HepG2 (cell line): ENCODE measurements around the gene CDC42EP4. TPM values are rescaled to one million over a fixed set of nuclear protein-coding genes. Genes with fewer than 3 reads are reported as not detected.
A peak's percentile ranks its signal among the peaks of the same experiment; 100 is the strongest.

Experiments
- CCDC6 ChIP-seq: sonication (generic); formaldehyde crosslinking; IDR thresholded peaks from 2 replicates; pipeline ENCODE4 v1.8.1; 2022; ENCODE audit warnings: mild to moderate bottlenecking, missing genetic modification reagents, moderate library complexity
- CSRNP1 ChIP-seq: sonication (generic); formaldehyde crosslinking; IDR thresholded peaks from 2 replicates; pipeline ENCODE4 v1.8.1; 2023; ENCODE audit warnings: mild to moderate bottlenecking, missing genetic modification reagents
- FOXC1 ChIP-seq: sonication (generic); formaldehyde crosslinking; IDR thresholded peaks from 2 replicates; pipeline ENCODE4 v1.8.0; 2022; ENCODE audit warnings: mild to moderate bottlenecking, missing genetic modification reagents, borderline replicate concordance
- GATAD1 ChIP-seq: IDR thresholded peaks from 2 replicates; pipeline ENCODE4 v1.6.1; 2016; ENCODE audit warnings: missing genetic modification reagents, missing compliant biosample characterization
- GTF3A ChIP-seq: sonication (generic); formaldehyde crosslinking; conservative IDR thresholded peaks from 2 replicates; pipeline ENCODE4 v1.4.0; 2020; ENCODE audit warnings: mild to moderate bottlenecking, missing genetic modification reagents
- HNRNPH1 ChIP-seq: fragments of 200-400 bp; formaldehyde crosslinking; optimal IDR thresholded peaks from 2 replicates; pipeline ENCODE3; 2017; ENCODE audit warnings: mild to moderate bottlenecking, low read depth, low read length
- JUN ChIP-seq: sonication (generic); formaldehyde crosslinking; IDR thresholded peaks from 2 replicates; pipeline ENCODE4 v1.4.0; 2020; ENCODE audit warnings: mild to moderate bottlenecking, missing genetic modification reagents
- PAXIP1 ChIP-seq: sonication (generic); formaldehyde crosslinking; conservative IDR thresholded peaks from 2 replicates; pipeline ENCODE4 v1.4.0; 2020; ENCODE audit warnings: mild to moderate bottlenecking, missing genetic modification reagents, moderate library complexity
- PHF21A ChIP-seq: sonication (generic); formaldehyde crosslinking; IDR thresholded peaks from 2 replicates; pipeline ENCODE4 v1.5.0; 2020; ENCODE audit warnings: mild to moderate bottlenecking, missing genetic modification reagents
- SALL1 ChIP-seq: sonication (generic); formaldehyde crosslinking; IDR thresholded peaks from 2 replicates; pipeline ENCODE4 v1.8.0; 2022; ENCODE audit warnings: mild to moderate bottlenecking, missing genetic modification reagents
- SKIL ChIP-seq: sonication (generic); formaldehyde crosslinking; IDR thresholded peaks from 2 replicates; pipeline ENCODE4 v1.8.0; 2022; ENCODE audit warnings: missing genetic modification reagents, mild to moderate bottlenecking, moderate library complexity, borderline replicate concordance
- SMAD9 ChIP-seq: sonication (generic); formaldehyde crosslinking; IDR thresholded peaks from 2 replicates; pipeline ENCODE4 v1.5.1; 2020; ENCODE audit warnings: mild to moderate bottlenecking, missing genetic modification reagents
- SOX13 ChIP-seq, 3 experiments: fragments of 450-650 bp in 1 of 3; sonication (generic) in 1 of 3; formaldehyde crosslinking in 1 of 3; IDR thresholded peaks in 2 of 3; conservative IDR thresholded peaks in 1 of 3; 2 replicates each; pipeline versions ENCODE4 v1.5.0 to v1.6.1; 2016 to 2020; ENCODE audit warnings: antibody characterized with exemption in 1 of 3, mild to moderate bottlenecking in 1 of 3, missing compliant biosample characterization in 1 of 3, missing genetic modification reagents in 1 of 3, moderate library complexity in 1 of 3
- ZFP36L2 ChIP-seq: sonication (generic); formaldehyde crosslinking; IDR thresholded peaks from 2 replicates; pipeline ENCODE4 v1.4.0; 2020; ENCODE audit warnings: missing genetic modification reagents
- ZMYM4 ChIP-seq: sonication (generic); formaldehyde crosslinking; IDR thresholded peaks from 2 replicates; pipeline ENCODE4 v1.8.1; 2023; ENCODE audit warnings: mild to moderate bottlenecking, missing genetic modification reagents
- ZNF143 ChIP-seq: sonication (generic); formaldehyde crosslinking; IDR thresholded peaks from 2 replicates; pipeline ENCODE4 v1.4.0; 2020; ENCODE audit warnings: missing genetic modification reagents
- ZNF253 ChIP-seq: sonication (generic); formaldehyde crosslinking; IDR thresholded peaks from 2 replicates; pipeline ENCODE4 v1.8.0; 2022; ENCODE audit warnings: mild to moderate bottlenecking, missing genetic modification reagents, borderline replicate concordance
- ZNF296 ChIP-seq: sonication (generic); formaldehyde crosslinking; conservative IDR thresholded peaks from 2 replicates; pipeline ENCODE4 v1.5.0; 2020; ENCODE audit warnings: mild to moderate bottlenecking, missing genetic modification reagents
- ZNF30 ChIP-seq: sonication (generic); formaldehyde crosslinking; IDR thresholded peaks from 2 replicates; pipeline ENCODE4 v1.5.0; 2020; ENCODE audit warnings: mild to moderate bottlenecking, missing genetic modification reagents
- ZNF83 ChIP-seq: sonication (generic); formaldehyde crosslinking; IDR thresholded peaks from 2 replicates; pipeline ENCODE4 v1.4.0; 2020; ENCODE audit warnings: missing genetic modification reagents, mild to moderate bottlenecking, borderline replicate concordance
- polyA plus RNA-seq, 8 experiments: library from polyadenylated mRNA; depleted of rRNA in 3 of 8; stranded (reverse) in 7 of 8; unstranded in 1 of 8; fragments of >200 nt; fragmentation: Illumina TruSeq in 4 of 8; extraction: Trizol in 4 of 8; gene quantifications; 2 replicates each; pipeline versions ENCODE4 v1.2.1 to v1.2.3, GENCODE V29; 2011 to 2016; ENCODE audit warnings: low read depth in 4 of 8, missing spikeins in 1 of 8, mixed read lengths in 1 of 8; ENCODE audit not compliant: insufficient read depth in 1 of 8
- total RNA-seq, 5 experiments: library from RNA; depleted of rRNA; stranded (reverse); fragments of >200 nt; fragmentation: Illumina TruSeq; extraction: Trizol; gene quantifications; 2 replicates each; pipeline ENCODE4 v1.2.3, GENCODE V29; 2016; ENCODE audit warnings: low read depth in 1 of 5

CDC42EP4 gene
- total and polyA plus RNA-seq, 2 of the 13 experiments (the other 11 are each of a cell fraction or from before 2014, with no cell fraction given) = 19.0 to 54.0 TPM

- TF ChIP-seq SALL1 (CRISPR knock-in tag) = peak; percentile 48; the same call in 1 of the 2 replicates
- TF ChIP-seq SOX13 (IDR thresholded peaks at IDR 0.05) = no peak
- TF ChIP-seq SOX13 (CRISPR knock-in tag; conservative IDR thresholded peaks at IDR 0.05 in 1 of 2, IDR thresholded peaks at IDR 0.05 in 1 of 2) = peak in 1 of 2 experiments; percentile 79; a peak in 2 of 4 replicates
- no peak; the same call in 1 of the 2 replicates for TF ChIP-seq FOXC1 (CRISPR knock-in tag)
- TF ChIP-seq ZNF253 = no peak
- no peak; the same call in 1 of the 2 replicates for TF ChIP-seq ZNF83 (CRISPR knock-in tag)
- TF ChIP-seq CSRNP1 (CRISPR knock-in tag) = 0 out of 2 replicates have a peak, but pooled peaks have one; percentile 64
- peak; percentile 76; the same call in 1 of the 2 replicates for TF ChIP-seq ZNF30 (CRISPR knock-in tag)
- TF ChIP-seq GTF3A (CRISPR knock-in tag) = no peak
- no peak for TF ChIP-seq CCDC6 (CRISPR knock-in tag)
- TF ChIP-seq ZNF143 (CRISPR knock-in tag) = 0 out of 2 replicates have a peak, but pooled peaks have one; percentile 57
- TF ChIP-seq HNRNPH1 = no peak
- no peak for TF ChIP-seq SMAD9 (CRISPR knock-in tag)
- 0 out of 2 replicates have a peak, but pooled peaks have one; percentile 15 for TF ChIP-seq GATAD1 (CRISPR knock-in tag)
- TF ChIP-seq PAXIP1 (CRISPR knock-in tag) = peak; percentile 21; the same call in 1 of the 2 replicates
- TF ChIP-seq ZFP36L2 (CRISPR knock-in tag) = no peak
- TF ChIP-seq ZNF296 (CRISPR knock-in tag) = peak; percentile 81; the same call in 1 of the 2 replicates
- 0 out of 2 replicates have a peak, but pooled peaks have one; percentile 12 for TF ChIP-seq JUN
- peak; percentile 30; the same call in 1 of the 2 replicates for TF ChIP-seq ZMYM4
- peak; percentile 28; the same call in 1 of the 2 replicates for TF ChIP-seq PHF21A (CRISPR knock-in tag)
- no peak for TF ChIP-seq SKIL
These were observed 43.9 kb downstream of the CDC42EP4 start (continued) for GRCh38 chr17:73267648-73268537.
